Mucosa of rectum (tissue), 2 donors: ENCODE results near the gene SMC5.
A peak's percentile ranks its signal among the peaks of the same experiment; 100 is the strongest.

Experiments
- H3K27ac ChIP-seq, 2 donors: one replicate each; pipeline ENCODE4 v1.7.0; 2013; ENCODE audit warnings: inconsistent platforms in 2 of 2, low read depth in 2 of 2, low read length in 2 of 2
- H3K27me3 ChIP-seq, 2 donors: one replicate each; pipeline ENCODE4 v1.7.0; 2013; ENCODE audit warnings: low read length in 2 of 2; ENCODE audit not compliant: control insufficient read depth in 2 of 2, insufficient read depth in 2 of 2
- H3K36me3 ChIP-seq, 2 donors: one replicate each; pipeline ENCODE4 v1.7.0; 2013; ENCODE audit warnings: low read length in 2 of 2; ENCODE audit not compliant: control insufficient read depth in 2 of 2, insufficient read depth in 2 of 2
- H3K4me1 ChIP-seq, 2 donors: one replicate each; pipeline ENCODE4 v1.7.0; 2013; ENCODE audit warnings: low read length in 2 of 2, mild to moderate bottlenecking in 1 of 2; ENCODE audit not compliant: control insufficient read depth in 2 of 2, insufficient read depth in 2 of 2
- H3K4me3 ChIP-seq, 2 donors: one replicate each; pipeline ENCODE4 v1.7.0; 2013; ENCODE audit warnings: low read length in 2 of 2
- H3K9ac ChIP-seq, 2 donors: one replicate each; pipeline ENCODE4 v1.7.0; 2013; ENCODE audit warnings: low read length in 2 of 2, low read depth in 1 of 2, mild to moderate bottlenecking in 1 of 2
- H3K9me3 ChIP-seq, 2 donors: one replicate each; pipeline ENCODE4 v1.7.0; 2013; ENCODE audit warnings: low read length in 2 of 2; ENCODE audit not compliant: control insufficient read depth in 2 of 2
- donor health status: healthy.
- donor health status: Normal muscosa, but diverticular disease.

The SMC5 gene

DNA sequence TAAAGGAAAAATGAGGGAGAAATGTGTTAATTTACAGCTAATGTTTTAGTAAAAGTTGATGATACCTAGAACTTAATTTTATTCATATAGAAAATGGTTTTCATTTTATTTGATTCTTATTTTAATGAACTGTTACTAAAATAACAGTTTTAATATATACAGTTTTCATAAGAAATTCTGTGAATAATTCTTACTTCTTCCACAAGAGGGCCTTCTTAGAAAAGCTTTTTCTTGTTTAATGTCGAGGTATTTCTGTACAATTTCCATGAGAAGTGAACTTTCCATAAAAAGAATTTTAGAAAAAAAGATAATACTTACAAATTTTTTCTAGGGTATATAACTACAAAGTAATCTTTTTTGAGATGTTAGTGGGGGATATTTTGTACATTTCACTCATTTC is 81.8 kb downstream of the SMC5 start:
- Histone ChIP-seq H3K4me1 (no peaks in the 10 kb centered on the region), H3K36me3 (peaks cover 6 to 9% of the 10 kb centered on the region in 2 donors), H3K27ac (no peak overlapping the region), H3K9ac (no peak overlapping the region), H3K9me3 (no peaks in the 10 kb centered on the region), H3K4me3 (no peak overlapping the region), H3K27me3 (no peaks in the 10 kb centered on the region)

DNA sequence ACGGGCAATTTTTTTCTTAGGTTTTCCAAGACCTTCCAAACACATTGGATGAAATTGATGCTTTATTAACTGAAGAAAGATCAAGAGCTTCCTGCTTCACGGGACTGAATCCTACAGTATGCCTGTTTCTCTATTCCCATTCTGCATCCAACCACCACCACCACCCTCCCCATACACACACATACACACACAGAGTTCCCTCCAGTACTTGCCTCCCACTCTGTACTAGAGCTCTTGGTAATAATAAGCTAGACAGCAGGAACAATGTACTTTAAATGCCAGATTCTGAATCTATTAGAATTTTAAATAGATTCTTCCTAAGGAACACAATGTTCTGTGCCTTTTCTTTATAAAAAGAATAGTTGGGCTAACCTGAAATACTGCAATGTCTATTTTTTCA is 88.3 kb downstream of the SMC5 start:
- Histone ChIP-seq H3K36me3 (peaks cover 20 to 28% of the 10 kb centered on the region in 2 donors), H3K27me3 (no peaks in the 10 kb centered on the region), H3K9ac (no peak overlapping the region), H3K4me1 (no peaks in the 10 kb centered on the region), H3K9me3 (no peaks in the 10 kb centered on the region), H3K4me3 (no peak overlapping the region), H3K27ac (no peak overlapping the region)

DNA sequence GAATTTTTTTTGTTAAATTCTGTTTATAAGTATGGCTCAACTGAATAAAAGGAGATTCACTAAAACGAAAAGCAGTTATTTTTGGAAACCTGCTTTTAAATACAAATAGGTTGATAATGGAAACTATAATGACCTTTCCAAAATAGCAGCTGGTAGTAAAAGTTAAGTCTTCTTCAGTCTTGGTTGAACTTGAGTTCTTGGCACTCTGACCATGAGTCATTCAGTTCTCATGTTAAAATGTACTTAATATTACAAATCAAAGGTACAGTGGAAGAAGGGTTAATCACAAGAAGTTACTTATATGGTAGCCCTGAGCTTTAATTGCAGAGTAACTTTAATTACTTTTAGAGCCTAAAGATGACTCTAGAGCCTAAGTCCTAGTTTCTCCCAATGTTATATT is 93.6 kb downstream of the SMC5 start:
- Histone ChIP-seq H3K9ac (no peak overlapping the region), H3K4me3 (no peak overlapping the region), H3K27ac (no peak overlapping the region), H3K4me1 (no peaks in the 10 kb centered on the region), H3K9me3 (no peaks in the 10 kb centered on the region), H3K27me3 (no peaks in the 10 kb centered on the region), H3K36me3 (peaks cover 16 to 19% of the 10 kb centered on the region in 2 donors)

DNA sequence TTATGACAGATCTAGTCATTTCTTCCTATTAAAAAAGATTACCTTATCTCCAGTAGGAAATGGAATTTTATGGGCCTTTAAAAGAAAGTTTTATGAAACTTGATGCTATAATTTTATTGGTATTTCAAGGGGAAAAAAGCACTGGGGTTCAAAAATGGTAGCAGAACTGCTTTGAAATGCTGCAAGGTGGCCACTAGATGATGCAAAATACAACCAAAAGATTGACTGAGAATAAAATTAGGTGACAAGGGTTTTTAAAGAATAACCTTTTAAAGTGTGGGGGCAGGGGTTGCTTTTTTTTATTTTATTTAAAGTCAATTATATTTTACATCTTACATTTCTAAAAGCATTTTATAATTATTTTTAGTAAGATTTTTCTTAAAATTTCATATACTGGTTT is 94.0 kb downstream of the SMC5 start:
- Histone ChIP-seq H3K4me3 (no peak overlapping the region), H3K36me3 (peaks cover 16 to 19% of the 10 kb centered on the region in 2 donors), H3K9ac (no peak overlapping the region), H3K27me3 (no peaks in the 10 kb centered on the region), H3K27ac (no peak overlapping the region), H3K4me1 (no peaks in the 10 kb centered on the region), H3K9me3 (no peaks in the 10 kb centered on the region)

DNA sequence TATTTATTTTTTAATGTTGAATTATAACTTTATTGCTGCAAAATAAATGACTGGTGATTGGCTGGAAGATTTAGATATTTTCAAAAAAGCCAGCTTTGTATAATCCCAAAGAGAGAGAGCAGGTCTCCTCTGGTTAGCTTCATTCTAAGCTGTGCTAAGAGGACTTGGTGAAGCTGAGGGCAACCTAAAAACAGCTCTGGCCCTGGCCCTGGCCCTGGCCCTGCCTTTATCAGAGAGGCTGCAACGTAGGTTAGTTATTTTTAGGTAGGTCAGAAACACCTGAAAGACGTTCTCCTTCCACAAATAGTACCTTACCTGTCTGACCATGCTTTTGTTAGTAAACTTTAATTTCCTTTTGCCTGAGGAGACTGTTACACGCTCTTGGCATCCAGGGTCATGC is 97.0 kb downstream of the SMC5 start:
- Histone ChIP-seq H3K27ac (no peak overlapping the region), H3K9me3 (no peaks in the 10 kb centered on the region), H3K27me3 (no peaks in the 10 kb centered on the region), H3K4me1 (no peaks in the 10 kb centered on the region), H3K9ac (no peak overlapping the region), H3K36me3 (peaks cover 3 to 7% of the 10 kb centered on the region in 2 donors), H3K4me3 (no peak overlapping the region)

DNA sequence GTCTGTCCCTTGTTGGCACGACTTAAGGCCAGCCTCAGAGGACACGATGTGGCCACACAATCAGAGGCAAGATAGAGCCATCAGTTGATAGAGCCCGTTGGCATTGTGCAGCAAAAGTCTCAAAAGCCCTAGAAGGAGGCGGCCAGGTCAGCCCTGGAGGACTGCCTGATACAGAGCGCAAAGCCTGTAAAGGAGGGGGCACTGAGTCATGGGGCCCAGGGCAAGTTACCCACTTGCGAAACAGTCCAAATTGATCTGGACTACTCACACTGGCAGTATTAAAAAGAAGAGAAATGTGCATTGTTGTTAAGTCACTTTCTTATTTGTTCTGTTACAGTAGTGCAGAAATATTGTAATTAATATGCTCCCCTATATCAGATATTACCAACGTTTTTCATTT is 104.2 kb downstream of the SMC5 start:
- H3K36me3 ChIP-seq, result no peaks in the 10 kb centered on the region
- no peak overlapping the region for H3K9ac ChIP-seq
- no peak overlapping the region for H3K27ac ChIP-seq
- H3K4me3 ChIP-seq, result no peak overlapping the region
- no peaks in the 10 kb centered on the region for H3K4me1 ChIP-seq
- H3K27me3 ChIP-seq, result no peaks in the 10 kb centered on the region
- no peaks in the 10 kb centered on the region for H3K9me3 ChIP-seq

DNA sequence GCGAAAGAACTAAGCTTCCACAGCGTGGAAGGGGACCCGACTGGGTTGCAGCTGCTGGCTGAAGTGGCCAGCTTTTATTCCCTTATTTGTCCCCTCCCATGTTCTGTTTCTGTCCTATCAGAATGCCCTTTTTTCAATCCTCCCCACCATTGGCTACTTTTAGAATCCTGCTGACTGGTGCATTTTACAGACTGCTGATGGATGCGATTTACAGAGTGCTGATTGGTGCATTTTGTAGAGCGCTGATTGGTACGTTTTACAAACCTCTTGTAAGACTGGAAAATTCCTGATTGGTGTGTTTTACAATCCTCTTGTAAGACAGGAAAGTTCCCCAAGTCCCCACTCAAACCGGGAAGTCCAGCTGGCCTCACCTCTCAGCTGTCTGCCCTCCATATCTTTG is 105.0 kb downstream of the SMC5 start:
- H3K9ac ChIP-seq, result no peak overlapping the region
- H3K36me3 ChIP-seq, result no peaks in the 10 kb centered on the region
- no peak overlapping the region for H3K27ac ChIP-seq
- no peak overlapping the region for H3K4me3 ChIP-seq
- no peaks in the 10 kb centered on the region for H3K9me3 ChIP-seq
- H3K4me1 ChIP-seq, result no peaks in the 10 kb centered on the region
- H3K27me3 ChIP-seq, result no peaks in the 10 kb centered on the region

DNA sequence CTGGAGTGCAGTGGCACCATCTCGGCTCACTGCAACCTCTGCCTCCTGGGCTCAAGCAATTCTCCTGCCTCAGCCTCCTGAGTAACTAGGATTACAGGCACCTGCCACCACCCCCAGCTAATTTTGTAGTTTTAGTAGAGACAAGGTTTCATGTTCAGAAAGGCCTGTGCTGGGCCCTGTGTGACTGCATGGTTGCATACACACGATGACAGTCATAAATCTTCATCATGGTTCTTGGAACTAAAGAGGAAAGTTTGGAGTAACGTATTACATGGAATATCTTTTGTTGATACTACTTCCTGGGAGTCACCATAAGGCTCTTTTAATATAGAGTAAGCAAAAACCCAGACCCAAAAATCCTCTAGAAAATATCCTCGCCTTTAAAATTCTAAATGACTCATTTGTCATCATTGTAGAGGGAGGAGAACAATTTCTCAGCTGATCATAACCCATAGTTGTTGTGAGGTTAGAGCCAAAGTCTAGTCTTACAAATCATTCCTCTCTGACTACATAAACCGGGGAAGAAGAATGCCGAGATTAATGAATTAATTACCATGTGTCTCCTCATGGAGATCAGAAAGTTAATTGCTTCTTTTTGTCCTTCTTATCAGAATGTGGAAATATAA is 108.6 kb downstream of the SMC5 start:
- Histone ChIP-seq H3K9me3 (no peaks in the 10 kb centered on the region), H3K27me3 (no peaks in the 10 kb centered on the region), H3K4me1 (no peaks in the 10 kb centered on the region), H3K4me3 (no peak overlapping the region), H3K9ac (no peak overlapping the region), H3K27ac (no peak overlapping the region), H3K36me3 (no peaks in the 10 kb centered on the region)

DNA sequence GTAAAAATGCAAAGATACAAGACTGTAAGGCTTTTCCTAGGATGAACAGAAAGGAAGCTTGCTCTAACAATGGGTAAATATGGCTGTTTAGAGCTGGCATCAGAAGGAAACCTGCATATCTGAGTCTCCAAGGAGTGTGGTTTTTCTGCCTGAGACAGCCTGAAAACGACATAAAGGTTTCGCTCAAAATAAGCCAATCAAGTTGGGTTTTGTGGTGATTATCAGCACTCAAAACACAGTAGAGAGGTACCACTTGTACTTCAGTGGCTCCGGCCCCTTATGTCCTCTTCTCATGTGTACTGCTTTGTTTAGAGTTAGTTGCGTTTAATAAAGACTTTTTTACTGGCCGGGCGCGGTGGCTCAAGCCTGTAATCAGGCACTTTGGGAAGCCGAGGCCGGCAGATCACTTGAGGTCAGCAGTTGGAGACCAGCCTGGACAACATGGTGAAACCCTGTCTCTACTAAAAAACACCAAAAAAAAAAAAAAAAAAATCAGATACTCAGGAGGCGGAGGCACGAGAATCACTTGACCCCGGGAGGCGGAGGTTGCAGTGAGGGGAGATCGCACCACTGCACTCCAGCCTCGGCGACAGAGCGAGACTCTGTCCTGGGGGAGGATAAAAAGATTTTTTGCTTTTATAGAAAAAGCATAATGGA is 116.3 kb downstream of the SMC5 start:
- H3K4me1 ChIP-seq, result no peaks in the 10 kb centered on the region
- H3K4me3 ChIP-seq, result no peak overlapping the region
- H3K9ac ChIP-seq, result peak overlapping the region in 1 of 2 donors; percentile 5
- H3K36me3 ChIP-seq, result no peaks in the 10 kb centered on the region
- no peaks in the 10 kb centered on the region for H3K9me3 ChIP-seq
- H3K27me3 ChIP-seq, result no peaks in the 10 kb centered on the region
- peak overlapping the region in 1 of 2 donors; percentile 5 for H3K27ac ChIP-seq

DNA sequence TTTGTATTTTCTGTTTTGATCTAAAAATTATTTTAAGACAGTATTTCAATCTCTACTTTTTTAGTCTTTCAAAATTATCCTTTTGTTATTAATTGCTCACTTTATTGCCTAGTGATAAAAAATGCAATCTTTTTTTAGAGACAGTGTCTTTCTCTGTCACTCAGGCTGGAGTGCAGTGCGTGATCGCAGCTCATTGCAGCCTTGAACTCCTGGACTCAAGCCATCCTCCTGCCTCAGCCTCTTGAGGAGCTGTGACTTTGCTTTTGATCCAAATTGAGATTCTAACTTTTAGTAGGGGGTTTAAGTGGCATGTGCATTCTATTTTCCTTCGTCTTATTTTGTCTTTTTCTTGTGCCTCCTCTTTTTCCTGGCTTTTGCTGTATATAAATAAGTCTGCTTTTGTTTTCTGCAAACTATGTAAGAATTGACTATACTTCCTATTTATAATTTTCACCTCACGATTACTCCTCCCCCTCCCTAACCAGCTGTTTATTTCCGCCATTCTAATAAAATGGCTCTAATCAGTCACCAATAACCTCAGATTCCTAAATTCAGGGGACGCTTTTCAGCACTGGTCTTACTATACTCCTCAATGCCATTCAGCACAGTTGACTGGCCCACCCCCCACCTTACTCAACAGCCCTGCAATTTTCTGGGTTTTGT is 123.4 kb downstream of the SMC5 start:
- H3K9me3 ChIP-seq, result no peaks in the 10 kb centered on the region
- no peak overlapping the region for H3K27ac ChIP-seq
- peaks cover 5 to 7% of the 10 kb centered on the region in 2 donors for H3K4me1 ChIP-seq
- peaks cover 15 to 25% of the 10 kb centered on the region in 2 donors for H3K36me3 ChIP-seq
- no peaks in the 10 kb centered on the region for H3K27me3 ChIP-seq
- no peak overlapping the region for H3K9ac ChIP-seq
- no peak overlapping the region for H3K4me3 ChIP-seq
